Ovary (tissue), 9 donors: Measurements from ENCODE around the gene MPHOSPH9. TPM values are rescaled to one million over a fixed set of nuclear protein-coding genes. Genes with fewer than 3 reads are reported as not detected.

ENCODE experiments used
- DNase-seq, 5 donors: peaks; one replicate each; pipeline ENCODE4 v3.0.0-alpha.2; 2019 to 2020
- H3K27ac ChIP-seq, 2 donors: fragments of 200-600 bp; one replicate each; pipeline versions ENCODE4 v1.5.1 to v1.8.0; 2019 to 2022
- H3K27me3 ChIP-seq: fragments of 200-600 bp; one replicate; pipeline ENCODE4 v1.8.0; 2022
- H3K36me3 ChIP-seq: fragments of 200-600 bp; sonication (generic); one replicate; pipeline ENCODE4 v1.5.1; 2019
- H3K4me1 ChIP-seq: one replicate; pipeline ENCODE4 v1.8.1; 2013; ENCODE audit warnings: mild to moderate bottlenecking, moderate library complexity; ENCODE audit not compliant: insufficient read depth
- H3K4me3 ChIP-seq: fragments of 200-600 bp; sonication (generic); one replicate; pipeline ENCODE4 v1.5.1; 2017
- H3K9me3 ChIP-seq, 2 donors: fragments of 200-600 bp in 1 of 2; sonication (generic) in 1 of 2; one replicate each; pipeline versions ENCODE4 v1.5.1 to v1.8.1; 2013 to 2019; ENCODE audit warnings: mild to moderate bottlenecking in 1 of 2, moderate library complexity in 1 of 2
- CTCF ChIP-seq, 3 donors: fragments of 450-650 bp in 2 of 3; fragments of 200-600 bp in 1 of 3; IDR thresholded peaks; one replicate each; pipeline versions ENCODE4 v1.5.1 to v1.8.0; 2016 to 2022; ENCODE audit warnings: antibody characterized with exemption in 3 of 3, mild to moderate bottlenecking in 1 of 3
- EP300 ChIP-seq: sonication (generic); formaldehyde crosslinking; IDR thresholded peaks from one replicate; pipeline ENCODE4 v1.6.1; 2017; ENCODE audit warnings: antibody characterized with exemption
- POLR2A ChIP-seq: fragments of 450-650 bp; IDR thresholded peaks from one replicate; pipeline ENCODE4 v1.6.1; 2017; ENCODE audit warnings: antibody characterized with exemption, mild to moderate bottlenecking, moderate library complexity
- WGBS, 3 donors: extraction: QIAGEN DNeasy Blood & Tissue Kit in 1 of 3; methylation state at CpG; one replicate each; pipeline versions ENCODE4 v1.1.5 to v1.1.7; 2013 to 2017; 5-methylcytosine and 5-hydroxymethylcytosine counted together
- intact Hi-C, 4 donors: fragments of 100-400 bp; cut with DNase I; formaldehyde crosslinking; loops; one replicate each; pipeline versions ENCODE4 v1.11.0 to v1.15.1; 2022 to 2023
- polyA plus RNA-seq, 2 donors: library from polyadenylated mRNA; stranded (reverse); fragments of 200-250 nt in 1 of 2; fragments of 350-450 nt in 1 of 2; fragmentation: Illumina TruSeq in 1 of 2; extraction: RNeasy Lipid Tissue Mini Kit (QIAGEN cat#74804) in 1 of 2; gene quantifications; one replicate each; pipeline ENCODE4 v1.2.3, GENCODE V29; 2013 to 2014
- total RNA-seq, 7 donors: library from RNA; depleted of rRNA in 2 of 7; stranded (reverse); fragments of >200 nt in 2 of 7; fragmentation: NEBNext Ultra II Directional in 3 of 7; extraction: Animal tissue kit (Norgen Biotek cat#: 25700) in 3 of 7; gene quantifications; one replicate each; pipeline versions ENCODE4 v1.1.0 to v1.2.4, GENCODE V29; 2016 to 2023
- donor health status: DM: no; HTN: no; CAD: no; lungs with moderate emphysema.
- donor health status: DM: no; HTN: no; CAD: no.
- donor health status: Bipolar disorder and iron deficiency.
- donor health status: DM: yes; HTN: yes; CAD: no.
- donor health status: DM: no; HTN: no; CAD: no.
- donor health status: DM: yes; HTN: yes; CAD: no.

Gene MPHOSPH9
- total and polyA plus RNA-seq, 9 donors, result 4.2 to 28.4 (median 19.4) TPM

DNA sequence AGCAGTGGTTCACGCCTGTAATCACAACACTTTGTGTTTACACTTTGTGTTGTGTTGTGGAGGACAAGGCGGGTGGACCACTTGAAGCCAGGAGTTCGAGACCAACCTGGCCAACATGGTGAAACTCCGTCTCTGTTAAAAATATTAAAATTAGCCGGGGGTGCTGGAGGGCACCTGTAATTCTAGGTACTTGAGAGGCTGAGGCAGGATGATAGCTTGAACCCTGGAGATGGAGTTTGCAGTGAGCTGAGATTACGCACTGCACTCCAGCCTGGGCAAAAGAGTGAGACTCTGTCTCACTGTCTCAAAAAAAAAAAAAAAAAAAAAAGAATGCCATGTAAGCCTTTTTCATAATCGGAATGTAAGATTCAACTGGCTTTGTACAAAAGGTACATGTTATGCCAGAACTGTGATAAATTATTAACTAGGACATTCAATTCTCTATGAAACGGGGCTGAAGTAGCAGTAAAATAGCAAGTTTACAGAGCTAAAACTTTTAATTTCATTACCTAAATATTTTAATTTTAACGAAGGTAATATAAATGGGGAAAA, 68.2 kb downstream of the MPHOSPH9 start:
- H3K27ac ChIP-seq, result no peak overlapping the region
- H3K27me3 ChIP-seq, result no peaks in the 10 kb centered on the region
- WGBS, 3 donors, result 90 to 92% (median 91%) methylated on average over 9 of the region's 9 CpGs
- TF ChIP-seq CTCF (IDR thresholded peaks at IDR 0.05) (no peak), POLR2A (no peak), EP300 (no peak)
- intact Hi-C loops, result loop anchor here in 1 of 4 donors (5.0 kb wide), 1 partner anchor 63 kb away; no protein-coding TSS in a partner anchor
- DNase-seq, result no peak
- no peaks in the 10 kb centered on the region for H3K9me3 ChIP-seq
- H3K36me3 ChIP-seq, result no peaks in the 10 kb centered on the region
- H3K4me3 ChIP-seq, result no peak overlapping the region
- no peaks in the 10 kb centered on the region for H3K4me1 ChIP-seq

DNA sequence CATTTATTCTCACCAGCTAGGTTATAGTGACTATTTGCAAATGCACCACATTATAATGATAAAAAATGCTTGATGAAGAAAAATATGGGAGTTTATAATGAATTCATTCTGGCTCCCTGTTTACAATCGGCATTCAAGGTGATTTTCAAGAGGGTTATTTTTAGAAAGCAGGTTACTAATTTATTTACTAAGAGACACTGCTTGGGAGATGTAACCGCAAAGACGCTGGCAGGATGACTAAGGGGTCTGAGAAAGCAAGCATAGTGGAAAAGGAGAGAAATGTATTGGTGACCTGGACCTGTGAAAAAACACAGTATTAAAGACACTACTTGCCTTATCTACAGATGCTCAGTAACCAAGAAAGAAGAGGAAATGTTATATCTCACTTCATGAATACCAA, 68.7 kb downstream of the MPHOSPH9 start:
- DNase-seq, result no peak
- TF ChIP-seq CTCF (IDR thresholded peaks at IDR 0.05), result no peak
- no peak for TF ChIP-seq POLR2A
- no peak for TF ChIP-seq EP300
- Histone ChIP-seq H3K4me1 (no peaks in the 10 kb centered on the region), H3K27ac (no peak overlapping the region), H3K36me3 (no peaks in the 10 kb centered on the region), H3K9me3 (no peaks in the 10 kb centered on the region), H3K4me3 (no peak overlapping the region), H3K27me3 (no peaks in the 10 kb centered on the region)
- intact Hi-C loops, result loop anchor here in 1 of 4 donors (5.0 kb wide), 1 partner anchor 63 kb away; no protein-coding TSS in a partner anchor
- 85 to 89% (median 89%) methylated on average over 3 of the region's 3 CpGs for whole genome bisulfite sequencing, 3 donors

GRCh38 chr12:123163227-123163626, 69.7 kb downstream of the MPHOSPH9 start:
- Histone ChIP-seq H3K9me3 (no peaks in the 10 kb centered on the region), H3K27me3 (no peaks in the 10 kb centered on the region), H3K4me3 (no peak overlapping the region), H3K36me3 (no peaks in the 10 kb centered on the region), H3K4me1 (no peaks in the 10 kb centered on the region), H3K27ac (no peak overlapping the region)
- intact Hi-C loops, result loop anchor here in 1 of 4 donors (5.0 kb wide), 1 partner anchor 64 kb away; no protein-coding TSS in a partner anchor
- 84 to 86% (median 84%) methylated on average over 3 of the region's 3 CpGs for WGBS, 3 donors
- no peak for DNase-seq
- TF ChIP-seq POLR2A (no peak), EP300 (no peak), CTCF (IDR thresholded peaks at IDR 0.05) (no peak)

GRCh38 chr12:123160801-123161487, 72.0 kb downstream of the MPHOSPH9 start:
- no peaks in the 10 kb centered on the region for H3K9me3 ChIP-seq
- H3K27ac ChIP-seq, result no peak overlapping the region
- H3K36me3 ChIP-seq, result no peaks in the 10 kb centered on the region
- no peaks in the 10 kb centered on the region for H3K27me3 ChIP-seq
- no peak overlapping the region for H3K4me3 ChIP-seq
- intact Hi-C loops, result loop anchor here in 1 of 4 donors (5.0 kb wide), 1 partner anchor 66 kb away; no protein-coding TSS in a partner anchor
- DNase-seq, result no peak
- no peak for TF ChIP-seq CTCF (IDR thresholded peaks at IDR 0.05)
- TF ChIP-seq EP300, result no peak
- no peak for TF ChIP-seq POLR2A
- H3K4me1 ChIP-seq, result no peaks in the 10 kb centered on the region
- WGBS, 3 donors, result 67 to 71% (median 67%) methylated on average over 11 of the region's 11 CpGs
